OCI-LY3 (cell line): ENCODE measurements around the gene COMMD4.
"Not testable (repeated sequence)": the region's sequence is repeated elsewhere in the genome, so short reads cannot be mapped to it uniquely, and the experiment has no call there.

Experiments used
- H2AFZ ChIP-seq: fragments of 200-600, 300-600 bp; shearing (Covaris generic); 2 replicates; pipeline ENCODE4 v1.6.0; 2014; ENCODE audit warnings: antibody characterized with exemption, low read depth, low read length
- H3K27ac ChIP-seq: fragments of 200-600, 300-600 bp; sonication (generic); 2 replicates; pipeline ENCODE4 v1.5.1; 2014; ENCODE audit warnings: mild to moderate bottlenecking, low read length, moderate library complexity, mixed read lengths
- H3K27me3 ChIP-seq: fragments of 200-600, 300-600 bp; sonication (generic); 2 replicates; pipeline ENCODE4 v1.6.1; 2014; ENCODE audit warnings: low read depth, low read length, mixed read lengths
- H3K36me3 ChIP-seq: fragments of 200-600, 300-600 bp; sonication (generic); replicated peaks from 2 replicates; pipeline ENCODE3; 2014; ENCODE audit warnings: low read depth, low read length, mixed read lengths
- H3K4me1 ChIP-seq: fragments of 300-600, 200-600 bp; sonication (generic); 2 replicates; pipeline ENCODE4 v1.6.1; 2014; ENCODE audit warnings: low read length, mixed read lengths
- H3K4me2 ChIP-seq: fragments of 200-600, 300-600 bp; sonication (generic); 2 replicates; pipeline ENCODE4 v1.6.1; 2014; ENCODE audit warnings: low read length, mixed read lengths
- H3K4me3 ChIP-seq: fragments of 300-600, 200-600 bp; sonication (generic); 2 replicates; pipeline ENCODE4 v1.5.1; 2014; ENCODE audit warnings: antibody characterized with exemption, mild to moderate bottlenecking, low read length, moderate library complexity
- H3K79me2 ChIP-seq: fragments of 300-600, 200-600 bp; shearing (Covaris generic); 2 replicates; pipeline ENCODE4 v1.6.1; 2014; ENCODE audit warnings: mild to moderate bottlenecking, low read length, mixed read lengths
- H3K9ac ChIP-seq: fragments of 300-600, 200-600 bp; shearing (Covaris generic); 2 replicates; pipeline ENCODE4 v1.6.0; 2014; ENCODE audit warnings: mild to moderate bottlenecking, low read length, moderate library complexity
- H3K9me3 ChIP-seq: fragments of 200-600, 300-600 bp; shearing (Covaris generic); 2 replicates; pipeline ENCODE4 v1.6.1; 2014; ENCODE audit warnings: low read length, mixed read lengths; ENCODE audit not compliant: insufficient read depth
- H4K20me1 ChIP-seq: fragments of 200-600, 300-600 bp; sonication (generic); 2 replicates; pipeline ENCODE4 v1.6.1; 2016; ENCODE audit warnings: low read length, mixed read lengths; ENCODE audit not compliant: insufficient read depth
- CTCF ChIP-seq: fragments of 200-600, 300-600 bp; sonication (generic); IDR thresholded peaks from 2 replicates; pipeline ENCODE4 v1.5.1; 2014; ENCODE audit warnings: antibody characterized with exemption, low read length, low read depth
- EZH2phosphoT487 ChIP-seq: fragments of 200-600 bp; shearing (Covaris generic); IDR thresholded peaks from 2 replicates; pipeline ENCODE4 v1.6.1; 2018; ENCODE audit warnings: antibody characterized with exemption, mixed run types, low read depth

Gene COMMD4

GRCh38 chr15:75309711-75310110, 26.2 kb upstream of the COMMD4 start:
- TF ChIP-seq EZH2phosphoT487: no peak
- TF ChIP-seq CTCF: no peak
- Histone ChIP-seq H3K9ac (no peak overlapping the region), H3K4me2 (no peak overlapping the region)

GRCh38 chr15:75312548-75312947, 23.3 kb upstream of the COMMD4 start:
- not testable (repeated sequence) for H3K4me2 ChIP-seq, H3K79me2 ChIP-seq, H3K4me1 ChIP-seq

More at GRCh38 chr15:75309711-75310110, 26.2 kb upstream of the COMMD4 start:
- no peak overlapping the region for H3K27ac ChIP-seq
- no peaks in the 10 kb centered on the region for H3K9me3 ChIP-seq
- no peaks in the 10 kb centered on the region for H3K36me3 ChIP-seq
- H3K4me3 ChIP-seq: no peak overlapping the region
- H3K27me3 ChIP-seq: peaks cover 36% of the 10 kb centered on the region
- H3K4me1 ChIP-seq: 0 out of 2 replicates have a peak, but pooled peaks cover 2% of the 10 kb centered on the region
- H4K20me1 ChIP-seq: no peaks in the 10 kb centered on the region
- H3K79me2 ChIP-seq: no peaks in the 10 kb centered on the region
- no peak overlapping the region for H2AFZ ChIP-seq

GRCh38 chr15:75313116-75313845, 22.6 kb upstream of the COMMD4 start:
- Histone ChIP-seq H3K79me2 (no peaks in the 10 kb centered on the region), H3K4me3 (no peak overlapping the region), H3K27ac (no peak overlapping the region), H3K9me3 (no peaks in the 10 kb centered on the region), H4K20me1 (no peaks in the 10 kb centered on the region), H3K4me1 (no peaks in the 10 kb centered on the region), H3K9ac (no peak overlapping the region), H3K4me2 (no peak overlapping the region), H2AFZ (no peak overlapping the region), H3K27me3 (peaks cover 16% of the 10 kb centered on the region; the same call in 1 of the 2 replicates), H3K36me3 (no peaks in the 10 kb centered on the region)
- no peak for TF ChIP-seq EZH2phosphoT487

More at GRCh38 chr15:75312548-75312947, 23.3 kb upstream of the COMMD4 start:
- not testable (repeated sequence) for H3K9me3 ChIP-seq, H3K9ac ChIP-seq, H3K4me3 ChIP-seq, H3K36me3 ChIP-seq, H4K20me1 ChIP-seq, H2AFZ ChIP-seq, H3K27ac ChIP-seq
- H3K27me3 ChIP-seq: peaks cover 18% of the 10 kb centered on the region; the same call in 1 of the 2 replicates

- Histone ChIP-seq H3K79me2 (no peaks in the 10 kb centered on the region), H3K4me3 (no peak overlapping the region), H3K27me3 (peaks cover 9% of the 10 kb centered on the region; the same call in 1 of the 2 replicates), H3K4me2 (no peak overlapping the region), H2AFZ (no peak overlapping the region), H3K36me3 (no peaks in the 10 kb centered on the region), H3K9ac (no peak overlapping the region), H3K27ac (no peak overlapping the region), H3K9me3 (no peaks in the 10 kb centered on the region), H3K4me1 (no peaks in the 10 kb centered on the region), H4K20me1 (no peaks in the 10 kb centered on the region)
- TF ChIP-seq CTCF: no peak
- TF ChIP-seq EZH2phosphoT487: no peak
Measured at GRCh38 chr15:75314552-75315290, 21.1 kb upstream of the COMMD4 start.

- not testable (repeated sequence) for H3K9me3 ChIP-seq, H2AFZ ChIP-seq, H3K9ac ChIP-seq, H3K4me1 ChIP-seq, H3K79me2 ChIP-seq, H4K20me1 ChIP-seq, H3K4me2 ChIP-seq, H3K36me3 ChIP-seq, H3K27me3 ChIP-seq, H3K27ac ChIP-seq, H3K4me3 ChIP-seq
Measured at GRCh38 chr15:75319231-75319897, 16.5 kb upstream of the COMMD4 start.
